Cardiac muscle cell (in vitro differentiated cells and primary cell): Measurements from ENCODE around the gene NASP. TPM values are rescaled to one million over a fixed set of nuclear protein-coding genes. Genes with fewer than 3 reads are reported as not detected.
A peak's percentile ranks its signal among the peaks of the same experiment; 100 is the strongest.

Experiments used
- DNase-seq, 2 donors: peaks; one replicate each; pipeline versions ENCODE4 v3.0.0 to v3.0.0-alpha.2; 2010 to 2017; ENCODE audit warnings: low read depth in 1 of 2, low spot score in 1 of 2
- H3K27ac ChIP-seq: fragments of 200-600 bp; sonication (generic); 2 replicates; pipeline ENCODE4 v1.5.1; 2016
- H3K27me3 ChIP-seq: fragments of 200-600 bp; sonication (generic); 2 replicates; pipeline ENCODE4 v1.6.0; 2016; ENCODE audit warnings: control low read depth
- H3K36me3 ChIP-seq: fragments of 200-600 bp; sonication (generic); 2 replicates; pipeline ENCODE4 v1.5.1; 2016; ENCODE audit warnings: control low read depth
- H3K4me1 ChIP-seq: fragments of 200-600 bp; sonication (generic); 2 replicates; pipeline ENCODE4 v1.8.1; 2017; ENCODE audit warnings: low read depth, mild to moderate bottlenecking, mixed run types
- H3K4me3 ChIP-seq: fragments of 200-600 bp; sonication (generic); 2 replicates; pipeline ENCODE4 v1.5.1; 2016; ENCODE audit warnings: mild to moderate bottlenecking
- H3K9me3 ChIP-seq: fragments of 200-600 bp; sonication (generic); 2 replicates; pipeline ENCODE4 v1.5.1; 2017; ENCODE audit warnings: low read depth, mild to moderate bottlenecking, control low read depth
- CTCF ChIP-seq: IDR thresholded peaks from 2 replicates; pipeline ENCODE4 v1.5.1; 2012; ENCODE audit warnings: low read depth, mild to moderate bottlenecking, low read length
- polyA plus RNA-seq: library from polyadenylated mRNA; unstranded; fragments of >200 nt; fragmentation: Nextera tagmentation; extraction: Ambion mirVana; gene quantifications from 2 replicates; pipeline ENCODE4 v1.2.1, GENCODE V29; 2016
- total RNA-seq: library from RNA; depleted of rRNA; stranded (reverse); fragments of >200 nt; gene quantifications from 2 replicates; pipeline ENCODE4 v1.2.3, GENCODE V29; 2016

The NASP gene
- total and polyA plus RNA-seq, 2 experiments from 2014 or later, result 89.3 to 172 TPM

GRCh38 chr1:45617618-45618017, 33.8 kb downstream of the NASP start:
- peaks cover 55% of the 10 kb centered on the region for H3K36me3 ChIP-seq
- peak in 1 of 2 donors; percentile 30 for DNase-seq
- H3K9me3 ChIP-seq, result no peaks in the 10 kb centered on the region
- TF ChIP-seq CTCF, result no peak
- H3K4me3 ChIP-seq, result no peak overlapping the region
- H3K27ac ChIP-seq, result no peak overlapping the region
- H3K4me1 ChIP-seq, result no peaks in the 10 kb centered on the region
- H3K27me3 ChIP-seq, result no peaks in the 10 kb centered on the region

- Histone ChIP-seq H3K36me3 (peaks cover 40% of the 10 kb centered on the region), H3K27ac (peak overlapping the region; percentile 70), H3K4me3 (no peak overlapping the region), H3K4me1 (no peaks in the 10 kb centered on the region), H3K27me3 (no peaks in the 10 kb centered on the region), H3K9me3 (no peaks in the 10 kb centered on the region)
- DNase-seq, result no peak
- TF ChIP-seq CTCF, result no peak
Measured at GRCh38 chr1:45619149-45619921, 35.5 kb downstream of the NASP start.

GRCh38 chr1:45620588-45621500, 37.0 kb downstream of the NASP start:
- TF ChIP-seq CTCF, result no peak
- peaks cover 29% of the 10 kb centered on the region for H3K36me3 ChIP-seq
- H3K27ac ChIP-seq, result peak overlapping the region; percentile 70
- H3K27me3 ChIP-seq, result no peaks in the 10 kb centered on the region
- no peaks in the 10 kb centered on the region for H3K9me3 ChIP-seq
- no peak for DNase-seq
- H3K4me1 ChIP-seq, result no peaks in the 10 kb centered on the region
- no peak overlapping the region for H3K4me3 ChIP-seq

GRCh38 chr1:45621501-45621836, 37.6 kb downstream of the NASP start:
- no peaks in the 10 kb centered on the region for H3K9me3 ChIP-seq
- H3K27me3 ChIP-seq, result no peaks in the 10 kb centered on the region
- peak overlapping the region; percentile 70 for H3K27ac ChIP-seq
- peaks cover 24% of the 10 kb centered on the region for H3K36me3 ChIP-seq
- no peaks in the 10 kb centered on the region for H3K4me1 ChIP-seq
- DNase-seq, result no peak
- H3K4me3 ChIP-seq, result no peak overlapping the region
- no peak for TF ChIP-seq CTCF

- no peak for TF ChIP-seq CTCF
- Histone ChIP-seq H3K4me1 (no peaks in the 10 kb centered on the region), H3K27ac (peak overlapping the region; percentile 70), H3K9me3 (no peaks in the 10 kb centered on the region), H3K4me3 (no peak overlapping the region), H3K36me3 (peaks cover 22% of the 10 kb centered on the region), H3K27me3 (no peaks in the 10 kb centered on the region)
- DNase-seq, result peak in 1 of 2 donors; percentile 15
Measured at GRCh38 chr1:45621895-45622523, 38.2 kb downstream of the NASP start.
